Naive thymus-derived CD8-positive, alpha-beta T cell (primary cell): Measurements from ENCODE around the gene VASH1. TPM values are rescaled to one million over a fixed set of nuclear protein-coding genes. Genes with fewer than 3 reads are reported as not detected.
"Not testable (repeated sequence)": the region's sequence is repeated elsewhere in the genome, so short reads cannot be mapped to it uniquely, and the experiment has no call there.

ENCODE experiments used
- ATAC-seq, 2 donors: fragments of 150-1000 bp; cut with Tn5 transposase in 1 of 2; sonication (Bioruptor Pico), chemical (Tn5 transposase) in 1 of 2; 1 replicate in 1 of 2; 2 replicates in 1 of 2; pipeline ENCODE4 v1.10.0; 2021; ENCODE audit warnings: mild to moderate bottlenecking in 2 of 2, moderate library complexity in 2 of 2
- POLR2A ChIA-PET: fragments of 350-600 bp; sonication (Branson Sonifier 250); formaldehyde crosslinking; loops from one replicate; lab custom pipeline; 2021; ENCODE audit warnings: antibody characterized with exemption; lab: Charles Lee
- DNase-seq, 10 donors: peaks; one replicate each; pipeline versions ENCODE4 v3.0.0 to v3.0.0-alpha.2; 2020 to 2022
- H3K27ac Mint-ChIP-seq, 10 donors: one replicate each; pipeline ENCODE4 v1.8.0; 2020 to 2022; ENCODE audit warnings: mild to moderate bottlenecking in 10 of 10, mixed read lengths in 10 of 10, moderate library complexity in 4 of 10, inconsistent platforms in 1 of 10
- H3K27me3 Mint-ChIP-seq, 5 donors: one replicate each; pipeline ENCODE4 v1.8.0; 2021 to 2022; ENCODE audit warnings: mixed read lengths in 5 of 5
- H3K36me3 Mint-ChIP-seq, 3 donors: one replicate each; pipeline ENCODE4 v1.8.0; 2020 to 2022; ENCODE audit warnings: mixed read lengths in 3 of 3, mild to moderate bottlenecking in 2 of 3, inconsistent platforms in 1 of 3
- H3K4me1 Mint-ChIP-seq, 4 donors: one replicate each; pipeline ENCODE4 v1.8.0; 2021 to 2022; ENCODE audit warnings: mixed read lengths in 4 of 4
- H3K4me3 Mint-ChIP-seq, 10 donors: one replicate each; pipeline ENCODE4 v1.8.0; 2020 to 2022; ENCODE audit warnings: mild to moderate bottlenecking in 10 of 10, mixed read lengths in 10 of 10, moderate library complexity in 6 of 10, inconsistent platforms in 1 of 10
- H3K9me3 Mint-ChIP-seq, 9 donors: one replicate each; pipeline ENCODE4 v1.8.0; 2020 to 2022; ENCODE audit warnings: mixed read lengths in 9 of 9, mild to moderate bottlenecking in 3 of 9, inconsistent platforms in 1 of 9, moderate library complexity in 1 of 9
- polyA plus RNA-seq, 3 donors: library from polyadenylated mRNA; unstranded; fragments of 300-500 nt; fragmentation: Illumina TruSeq; gene quantifications; one replicate each; pipeline ENCODE4 v1.2.3, GENCODE V29; 2021
- total RNA-seq, 8 experiments: library from RNA in 2 of 8; stranded (reverse) in 2 of 8; gene quantifications; one replicate each; pipeline ENCODE4 v1.2.3 and lab custom pipeline; 2021 to 2026

VASH1 gene
- total RNA-seq (1 to 10 TPM; 3.6 to 4.8 TPM), polyA plus RNA-seq (1 to 10 TPM in 1 of 3 donors, under 1 TPM in 2; 0.22 to 1.3 (median 0.35) TPM), total RNA-seq (lab: John Stamatoyannopoulos, UW) (3.6 to 12.9 (median 8.4) reads per million in 6 experiments)

- POLR2A ChIA-PET = interaction anchor here (0.7 to 1.5 kb wide), 2 partner anchors 22 to 51 kb away, joined by 3 to 6 read pairs; partner anchors contain the start of gene ANGEL1
- no peaks in the 10 kb centered on the region for H3K36me3 Mint-ChIP-seq
- no peaks in the 10 kb centered on the region for H3K9me3 Mint-ChIP-seq
- H3K4me3 Mint-ChIP-seq = peak within 1 kb of the TSS; percentile 73 to 88 (median 82)
- peaks cover 5 to 38% (median 19%) of the 10 kb centered on the region in 5 donors for H3K27me3 Mint-ChIP-seq
- ATAC-seq (peak; percentile 76 to 85), DNase-seq (peak in 8 of 10 donors; percentile 16 to 47 (median 30))
- H3K27ac Mint-ChIP-seq = peak within 1 kb of the TSS in 2 of 10 donors; percentile 55 to 56
- peaks cover 4 to 15% (median 12%) of the 10 kb centered on the region in 4 donors for H3K4me1 Mint-ChIP-seq
Observed at GRCh38 chr14:76761136-76761959, at the start of gene VASH1. TSS of gene VASH1 (plus strand) at chr14:76761468. CDS start at chr14:76762822, 1,354 bp downstream.

GRCh38 chr14:76713121-76713520 is 48.1 kb upstream of the VASH1 start:
- H3K9me3 Mint-ChIP-seq = no peaks in the 10 kb centered on the region
- POLR2A ChIA-PET = no interaction called here
- ATAC-seq (no peak), DNase-seq (no peak)
- H3K4me3 Mint-ChIP-seq = no peak overlapping the region
- no peaks in the 10 kb centered on the region for H3K36me3 Mint-ChIP-seq
- no peaks in the 10 kb centered on the region for H3K4me1 Mint-ChIP-seq
- H3K27ac Mint-ChIP-seq = no peak overlapping the region
- H3K27me3 Mint-ChIP-seq = peaks cover 9 to 37% (median 24%) of the 10 kb centered on the region in 5 donors

GRCh38 chr14:76714470-76714869 is 46.8 kb upstream of the VASH1 start:
- POLR2A ChIA-PET = no interaction called here
- H3K36me3 Mint-ChIP-seq = no peaks in the 10 kb centered on the region
- no peak for ATAC-seq

DNA sequence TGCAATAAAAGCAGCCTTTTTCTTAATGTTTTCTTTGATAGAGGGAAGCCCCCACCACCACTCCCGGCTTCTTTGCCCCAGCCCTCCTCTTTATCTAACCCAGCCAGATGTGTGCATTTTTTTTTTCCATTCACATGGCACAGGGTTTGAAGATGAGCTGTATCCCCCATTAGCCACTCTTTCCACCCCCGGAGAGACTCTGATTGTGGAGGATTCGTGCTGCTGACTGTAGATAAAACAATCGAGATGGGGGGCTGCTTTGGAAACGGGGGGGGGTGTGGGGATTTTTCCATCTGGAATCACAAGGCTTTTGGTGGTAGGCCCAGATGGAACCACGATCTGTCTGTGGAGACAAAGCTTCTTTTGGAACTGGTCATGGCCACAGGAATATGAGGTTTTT is 46.2 kb upstream of the VASH1 start:
- Mint-ChIP-seq H3K4me1 (no peaks in the 10 kb centered on the region), H3K36me3 (no peaks in the 10 kb centered on the region), H3K27me3 (peaks cover 12 to 43% (median 24%) of the 10 kb centered on the region in 5 donors), H3K9me3 (no peaks in the 10 kb centered on the region), H3K4me3 (no peak overlapping the region), H3K27ac (no peak overlapping the region)
- no peak for DNase-seq
- ATAC-seq = no peak
- POLR2A ChIA-PET = no interaction called here

More at GRCh38 chr14:76714470-76714869, 46.8 kb upstream of the VASH1 start:
- no peak for DNase-seq
- Mint-ChIP-seq H3K9me3 (no peaks in the 10 kb centered on the region), H3K27ac (no peak overlapping the region), H3K4me1 (no peaks in the 10 kb centered on the region), H3K4me3 (no peak overlapping the region), H3K27me3 (peaks cover 12 to 43% (median 25%) of the 10 kb centered on the region in 5 donors)

DNA sequence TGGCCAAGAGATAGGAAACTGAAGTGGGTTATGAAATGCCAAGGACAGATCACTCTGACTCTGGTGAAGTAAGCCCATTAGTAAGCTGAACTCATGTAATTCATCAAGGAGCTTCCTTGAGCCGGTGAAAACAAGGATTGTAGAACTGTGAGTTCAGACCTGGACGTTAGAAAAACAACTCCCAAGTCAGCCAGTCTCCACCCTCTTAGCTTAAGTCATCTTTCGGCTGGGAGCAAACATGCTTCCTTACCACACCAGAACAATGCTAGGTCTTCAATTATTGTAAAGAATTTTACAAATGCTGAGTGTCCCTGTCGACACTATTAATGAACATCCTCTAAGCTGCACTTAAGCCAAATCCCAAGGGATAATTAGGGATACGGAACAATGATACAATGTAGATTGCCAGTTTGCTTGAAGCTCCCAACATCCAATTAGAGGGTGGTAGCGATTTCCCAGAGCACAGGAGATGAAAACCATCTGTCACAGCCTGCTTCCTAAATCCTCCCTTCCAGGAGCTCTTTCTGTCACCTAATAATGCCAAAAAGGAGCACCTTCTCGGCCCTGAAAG is 45.7 kb upstream of the VASH1 start:
- Mint-ChIP-seq H3K4me3 (no peak overlapping the region), H3K9me3 (no peaks in the 10 kb centered on the region), H3K27me3 (peaks cover 11 to 43% (median 22%) of the 10 kb centered on the region in 5 donors), H3K27ac (no peak overlapping the region), H3K36me3 (no peaks in the 10 kb centered on the region), H3K4me1 (peaks cover 0 to 3% (median 1%) of the 10 kb centered on the region in 4 donors)
- no peak for DNase-seq
- ATAC-seq = no peak
- POLR2A ChIA-PET = no interaction called here

GRCh38 chr14:76716285-76716684 is 45.0 kb upstream of the VASH1 start:
- Mint-ChIP-seq H3K36me3 (no peaks in the 10 kb centered on the region), H3K9me3 (no peaks in the 10 kb centered on the region), H3K27me3 (peaks cover 7 to 43% (median 18%) of the 10 kb centered on the region in 5 donors), H3K4me3 (no peak overlapping the region), H3K4me1 (peaks cover 0 to 4% (median 1%) of the 10 kb centered on the region in 4 donors), H3K27ac (no peak overlapping the region)
- POLR2A ChIA-PET = no interaction called here
- ATAC-seq (no peak), DNase-seq (no peak)

DNA sequence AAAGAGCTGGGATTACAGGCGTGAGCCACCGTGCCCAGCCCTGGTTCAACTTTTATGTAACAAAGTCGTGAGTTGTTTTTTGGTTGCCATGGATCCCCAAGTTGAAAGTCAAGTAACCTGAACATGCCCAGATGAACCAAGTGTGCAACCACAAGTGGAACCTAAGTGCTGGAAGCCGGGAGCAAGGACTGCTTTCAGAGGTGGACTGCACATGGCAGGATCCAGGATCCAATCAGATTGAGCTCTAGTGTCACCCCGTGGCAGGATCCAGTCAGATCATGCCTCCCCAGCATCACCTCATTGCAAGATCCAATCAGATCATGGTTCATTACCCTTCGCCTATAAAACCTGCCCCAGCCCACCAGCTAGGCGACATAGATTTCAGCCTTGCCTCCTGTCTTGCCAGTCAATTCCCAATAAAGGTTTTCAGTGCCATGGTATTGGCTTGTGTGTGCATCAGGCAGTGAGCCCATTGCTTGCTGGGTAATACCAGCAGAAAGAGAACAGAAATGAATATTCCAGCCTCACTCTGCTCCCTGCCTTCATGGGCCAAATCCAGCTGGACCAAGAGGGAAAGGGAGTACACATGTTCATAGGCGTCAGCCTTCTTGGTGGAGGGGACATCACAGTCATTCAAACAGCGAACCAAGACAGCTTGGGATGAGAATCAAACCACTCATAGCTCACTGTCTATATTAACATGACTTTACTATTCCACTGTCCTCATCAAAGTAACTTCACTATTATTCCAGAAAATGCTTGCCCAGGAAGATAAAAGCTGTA is 43.6 kb upstream of the VASH1 start:
- Mint-ChIP-seq H3K36me3 (no peaks in the 10 kb centered on the region), H3K4me1 (peaks cover 0 to 4% (median 1%) of the 10 kb centered on the region in 4 donors), H3K27ac (no peak overlapping the region), H3K27me3 (peaks cover 7 to 45% (median 18%) of the 10 kb centered on the region in 5 donors), H3K9me3 (no peaks in the 10 kb centered on the region), H3K4me3 (no peak overlapping the region)
- DNase-seq (no peak), ATAC-seq (no peak)
- POLR2A ChIA-PET = no interaction called here

- H3K4me1 Mint-ChIP-seq = peaks cover 0 to 4% (median 1%) of the 10 kb centered on the region in 4 donors
- H3K27ac Mint-ChIP-seq = no peak overlapping the region
- no peaks in the 10 kb centered on the region for H3K9me3 Mint-ChIP-seq
- no peak for DNase-seq
- POLR2A ChIA-PET = interaction anchor here (0.7 kb wide), 1 partner anchor 345 kb away, joined by 6 read pairs; no protein-coding TSS in a partner anchor
- H3K36me3 Mint-ChIP-seq = no peaks in the 10 kb centered on the region
- peaks cover 7 to 46% (median 17%) of the 10 kb centered on the region in 5 donors for H3K27me3 Mint-ChIP-seq
- ATAC-seq = no peak
- H3K4me3 Mint-ChIP-seq = no peak overlapping the region
Observed at GRCh38 chr14:76718306-76719040, 42.8 kb upstream of the VASH1 start.

GRCh38 chr14:76719666-76720065 is 41.6 kb upstream of the VASH1 start:
- no peaks in the 10 kb centered on the region for H3K9me3 Mint-ChIP-seq
- POLR2A ChIA-PET = no interaction called here
- ATAC-seq = no peak
- peaks cover 0 to 4% (median 1%) of the 10 kb centered on the region in 4 donors for H3K4me1 Mint-ChIP-seq
- no peaks in the 10 kb centered on the region for H3K36me3 Mint-ChIP-seq
- no peak for DNase-seq
- H3K4me3 Mint-ChIP-seq = no peak overlapping the region
- H3K27ac Mint-ChIP-seq = no peak overlapping the region
- peaks cover 6 to 43% (median 13%) of the 10 kb centered on the region in 5 donors for H3K27me3 Mint-ChIP-seq

- POLR2A ChIA-PET = no interaction called here
- DNase-seq = no peak
- peaks cover 0 to 4% (median 1%) of the 10 kb centered on the region in 4 donors for H3K4me1 Mint-ChIP-seq
- H3K4me3 Mint-ChIP-seq = no peak overlapping the region
- no peak overlapping the region for H3K27ac Mint-ChIP-seq
- no peaks in the 10 kb centered on the region for H3K9me3 Mint-ChIP-seq
- peaks cover 6 to 45% (median 11%) of the 10 kb centered on the region in 5 donors for H3K27me3 Mint-ChIP-seq
- no peaks in the 10 kb centered on the region for H3K36me3 Mint-ChIP-seq
- ATAC-seq = no peak
Observed at GRCh38 chr14:76720382-76720813, 40.9 kb upstream of the VASH1 start.

DNA sequence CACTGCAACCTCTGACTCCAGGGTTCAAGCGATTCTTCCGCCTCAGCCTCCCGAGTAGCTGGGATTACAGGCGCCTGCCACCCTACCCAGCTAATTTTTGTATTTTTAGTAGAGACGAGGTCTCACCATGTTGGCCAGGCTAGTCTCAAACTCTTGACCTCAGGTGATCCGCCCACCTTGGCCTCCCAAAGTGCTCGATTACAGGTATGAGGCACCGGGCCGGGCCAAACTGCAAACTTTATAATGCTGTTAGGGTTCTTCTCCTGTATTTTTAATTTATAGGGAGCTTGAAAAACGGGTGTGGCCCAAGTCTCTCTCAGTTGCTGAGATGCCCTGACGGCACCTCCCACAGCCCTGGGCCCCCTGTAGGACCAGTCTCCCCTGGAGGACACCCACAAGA is 39.8 kb upstream of the VASH1 start:
- H3K9me3 Mint-ChIP-seq, POLR2A ChIA-PET, H3K27ac Mint-ChIP-seq, ATAC-seq, H3K36me3 Mint-ChIP-seq, H3K4me3 Mint-ChIP-seq, H3K4me1 Mint-ChIP-seq, DNase-seq: not testable (repeated sequence)
- H3K27me3 Mint-ChIP-seq = peaks cover 5 to 41% (median 10%) of the 10 kb centered on the region in 5 donors
